ENCODE measurements around the gene EPS8.

GRCh38 chr12:15733136-15733535, 56.1 kb downstream of the EPS8 start:
- TF ChIP-seq, protein P1, sequence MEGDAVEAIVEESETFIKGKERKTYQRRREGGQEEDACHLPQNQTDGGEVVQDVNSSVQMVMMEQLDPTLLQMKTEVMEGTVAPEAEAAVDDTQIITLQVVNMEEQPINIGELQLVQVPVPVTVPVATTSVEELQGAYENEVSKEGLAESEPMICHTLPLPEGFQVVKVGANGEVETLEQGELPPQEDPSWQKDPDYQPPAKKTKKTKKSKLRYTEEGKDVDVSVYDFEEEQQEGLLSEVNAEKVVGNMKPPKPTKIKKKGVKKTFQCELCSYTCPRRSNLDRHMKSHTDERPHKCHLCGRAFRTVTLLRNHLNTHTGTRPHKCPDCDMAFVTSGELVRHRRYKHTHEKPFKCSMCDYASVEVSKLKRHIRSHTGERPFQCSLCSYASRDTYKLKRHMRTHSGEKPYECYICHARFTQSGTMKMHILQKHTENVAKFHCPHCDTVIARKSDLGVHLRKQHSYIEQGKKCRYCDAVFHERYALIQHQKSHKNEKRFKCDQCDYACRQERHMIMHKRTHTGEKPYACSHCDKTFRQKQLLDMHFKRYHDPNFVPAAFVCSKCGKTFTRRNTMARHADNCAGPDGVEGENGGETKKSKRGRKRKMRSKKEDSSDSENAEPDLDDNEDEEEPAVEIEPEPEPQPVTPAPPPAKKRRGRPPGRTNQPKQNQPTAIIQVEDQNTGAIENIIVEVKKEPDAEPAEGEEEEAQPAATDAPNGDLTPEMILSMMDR (IDR thresholded peaks at IDR 0.05), result no peak
- TF ChIP-seq ZFX (IDR thresholded peaks at IDR 0.05; ENCODE audit: borderline replicate concordance), result no peak

Data from 22Rv1 (cell line).